ENCODE results near the gene GABBR2.

DNA sequence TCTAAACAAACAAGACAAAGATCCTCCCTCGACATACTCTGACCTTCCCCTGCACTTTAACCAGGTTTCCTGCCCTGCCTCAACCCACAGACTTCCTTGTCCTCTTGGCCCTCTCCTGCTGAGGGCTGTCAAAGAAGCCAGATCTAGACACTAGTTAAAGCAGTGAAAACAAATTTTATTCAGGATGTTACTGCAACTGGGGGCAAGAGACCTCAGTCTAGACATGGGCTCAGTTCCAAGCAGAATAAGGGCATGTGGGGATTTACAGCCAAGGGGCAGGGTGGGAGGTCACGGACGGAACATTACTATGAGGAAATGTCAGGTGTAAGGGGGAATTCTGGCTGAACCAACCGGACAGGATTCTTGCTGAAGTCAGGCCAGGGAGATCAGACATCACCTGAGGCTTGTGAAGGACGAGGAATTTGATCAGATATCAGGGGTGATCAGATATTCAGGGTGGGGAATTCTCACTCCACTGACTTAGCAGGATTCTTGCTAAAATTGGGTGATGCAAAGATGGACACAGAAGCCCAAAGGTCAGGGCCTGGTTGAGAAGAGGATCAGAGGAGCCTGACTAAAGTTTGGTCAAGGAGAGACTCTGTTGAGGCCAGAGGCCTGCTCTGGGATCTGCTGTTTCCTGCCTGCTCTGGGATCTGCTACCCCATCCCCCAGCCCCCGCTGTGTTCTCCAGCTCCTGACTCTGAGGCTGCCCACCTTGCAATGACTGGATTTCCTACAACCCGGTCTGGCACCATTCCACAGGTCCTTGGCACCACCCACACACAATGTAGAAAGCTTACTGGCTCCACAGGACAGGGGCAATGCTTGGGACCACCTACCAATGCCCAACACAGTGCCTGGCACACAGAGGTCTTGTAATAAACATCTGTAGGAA is 21.5 kb downstream of the GABBR2 start:
- TF ChIP-seq, protein P1, sequence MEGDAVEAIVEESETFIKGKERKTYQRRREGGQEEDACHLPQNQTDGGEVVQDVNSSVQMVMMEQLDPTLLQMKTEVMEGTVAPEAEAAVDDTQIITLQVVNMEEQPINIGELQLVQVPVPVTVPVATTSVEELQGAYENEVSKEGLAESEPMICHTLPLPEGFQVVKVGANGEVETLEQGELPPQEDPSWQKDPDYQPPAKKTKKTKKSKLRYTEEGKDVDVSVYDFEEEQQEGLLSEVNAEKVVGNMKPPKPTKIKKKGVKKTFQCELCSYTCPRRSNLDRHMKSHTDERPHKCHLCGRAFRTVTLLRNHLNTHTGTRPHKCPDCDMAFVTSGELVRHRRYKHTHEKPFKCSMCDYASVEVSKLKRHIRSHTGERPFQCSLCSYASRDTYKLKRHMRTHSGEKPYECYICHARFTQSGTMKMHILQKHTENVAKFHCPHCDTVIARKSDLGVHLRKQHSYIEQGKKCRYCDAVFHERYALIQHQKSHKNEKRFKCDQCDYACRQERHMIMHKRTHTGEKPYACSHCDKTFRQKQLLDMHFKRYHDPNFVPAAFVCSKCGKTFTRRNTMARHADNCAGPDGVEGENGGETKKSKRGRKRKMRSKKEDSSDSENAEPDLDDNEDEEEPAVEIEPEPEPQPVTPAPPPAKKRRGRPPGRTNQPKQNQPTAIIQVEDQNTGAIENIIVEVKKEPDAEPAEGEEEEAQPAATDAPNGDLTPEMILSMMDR (IDR thresholded peaks at IDR 0.05): no peak
- TF ChIP-seq POLR2A (IDR thresholded peaks at IDR 0.05): no peak
- no peak for TF ChIP-seq EP300 (IDR thresholded peaks at IDR 0.05)
- no peak for TF ChIP-seq POLR2AphosphoS5 (IDR thresholded peaks at IDR 0.05)

Measured in suprapubic skin (tissue), 4 donors.